ENCODE results near the gene PGAM2. TPM values are rescaled to one million over a fixed set of nuclear protein-coding genes. Genes with fewer than 3 reads are reported as not detected.
A peak's percentile ranks its signal among the peaks of the same experiment; 100 is the strongest.

Gene PGAM2
- total and polyA plus RNA-seq, 2 of the 13 experiments (the other 11 are each of a cell fraction or from before 2014, with no cell fraction given) = 0.22 TPM; not detected in 1

GRCh38 chr7:44044315-44045225 lies 20.8 kb downstream of the PGAM2 start, which contains the start of gene DBNL (continued):
- TF ChIP-seq ZNF326 (CRISPR knock-in tag; IDR thresholded peaks at IDR 0.05; ENCODE audit: borderline replicate concordance) = no peak
- no peak for TF ChIP-seq ZNF460 (CRISPR knock-in tag; IDR thresholded peaks at IDR 0.05; ENCODE audit: borderline replicate concordance)
- no peak for TF ChIP-seq ZNF468 (CRISPR knock-in tag; IDR thresholded peaks at IDR 0.05)
- TF ChIP-seq MIER3 (CRISPR knock-in tag; IDR thresholded peaks at IDR 0.05; ENCODE audit: borderline replicate concordance) = no peak
- TF ChIP-seq PTBP1 (IDR thresholded peaks at IDR 0.05; ENCODE audit: low read depth, low read length, poor library complexity, severe bottlenecking) = no peak
- TF ChIP-seq SMAD3 (CRISPR knock-in tag; IDR thresholded peaks at IDR 0.05) = peak; percentile 64; the same call in 1 of the 2 replicates
- no peak for TF ChIP-seq EZH2 (conservative IDR thresholded peaks at IDR 0.05; ENCODE audit: low read depth, low read length)
- TF ChIP-seq MIER2 (CRISPR knock-in tag; IDR thresholded peaks at IDR 0.05) = no peak
- TF ChIP-seq ZFP37 (CRISPR knock-in tag; IDR thresholded peaks at IDR 0.05; ENCODE audit: borderline replicate concordance) = 0 out of 2 replicates have a peak, but pooled peaks have one; percentile 61
- TF ChIP-seq ATF7 (IDR thresholded peaks at IDR 0.05) = no peak
- TF ChIP-seq ATF7 (CRISPR knock-in tag; IDR thresholded peaks at IDR 0.05) = no peak
- no peak for TF ChIP-seq ZNF317 (CRISPR knock-in tag; IDR thresholded peaks at IDR 0.05)
- peak; percentile 76 for TF ChIP-seq MED1 (CRISPR knock-in tag; IDR thresholded peaks at IDR 0.05)
- no peak; the same call in 1 of the 2 replicates for TF ChIP-seq ZNF124 (CRISPR knock-in tag; IDR thresholded peaks at IDR 0.05)
- no peak for TF ChIP-seq PLRG1 (conservative IDR thresholded peaks at IDR 0.05)
- no peak for TF ChIP-seq ZKSCAN5 (CRISPR knock-in tag; IDR thresholded peaks at IDR 0.05)
- TF ChIP-seq ZMYM2 (CRISPR knock-in tag; IDR thresholded peaks at IDR 0.05) = no peak
- TF ChIP-seq NR2F6 (IDR thresholded peaks at IDR 0.05) = no peak
- TF ChIP-seq NR2F6 (CRISPR knock-in tag; IDR thresholded peaks at IDR 0.05) = 0 out of 2 replicates have a peak, but pooled peaks have one; percentile 32
- TF ChIP-seq, protein P1, sequence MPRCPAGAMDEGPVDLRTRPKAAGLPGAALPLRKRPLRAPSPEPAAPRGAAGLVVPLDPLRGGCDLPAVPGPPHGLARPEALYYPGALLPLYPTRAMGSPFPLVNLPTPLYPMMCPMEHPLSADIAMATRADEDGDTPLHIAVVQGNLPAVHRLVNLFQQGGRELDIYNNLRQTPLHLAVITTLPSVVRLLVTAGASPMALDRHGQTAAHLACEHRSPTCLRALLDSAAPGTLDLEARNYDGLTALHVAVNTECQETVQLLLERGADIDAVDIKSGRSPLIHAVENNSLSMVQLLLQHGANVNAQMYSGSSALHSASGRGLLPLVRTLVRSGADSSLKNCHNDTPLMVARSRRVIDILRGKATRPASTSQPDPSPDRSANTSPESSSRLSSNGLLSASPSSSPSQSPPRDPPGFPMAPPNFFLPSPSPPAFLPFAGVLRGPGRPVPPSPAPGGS (CRISPR knock-in tag; IDR thresholded peaks at IDR 0.05) = peak; percentile 67
- TF ChIP-seq FOXP1 (IDR thresholded peaks at IDR 0.05) = no peak
- no peak for TF ChIP-seq FOXP1 (CRISPR knock-in tag; IDR thresholded peaks at IDR 0.05)
- TF ChIP-seq TGIF2 (CRISPR knock-in tag; IDR thresholded peaks at IDR 0.05) = peak; percentile 86
- no peak for TF ChIP-seq CHD4 (IDR thresholded peaks at IDR 0.05; ENCODE audit: borderline replicate concordance, low read length)
- TF ChIP-seq ZBTB20 (CRISPR knock-in tag; IDR thresholded peaks at IDR 0.05; ENCODE audit: borderline replicate concordance, low read depth) = peak; percentile 67; the same call in 1 of the 2 replicates
- no peak for TF ChIP-seq ATRX (CRISPR knock-in tag; IDR thresholded peaks at IDR 0.05; ENCODE audit: borderline replicate concordance)
- TF ChIP-seq RAD21 (CRISPR knock-in tag; IDR thresholded peaks at IDR 0.05) = no peak
- peak; percentile 88 for TF ChIP-seq ZGPAT (CRISPR knock-in tag; IDR thresholded peaks at IDR 0.05)
- no peak for TF ChIP-seq ZNF207 (IDR thresholded peaks at IDR 0.05; ENCODE audit: borderline replicate concordance)
- TF ChIP-seq ISL2 (CRISPR knock-in tag; IDR thresholded peaks at IDR 0.05) = peak; percentile 73; the same call in 1 of the 2 replicates
- peak; percentile 69; the same call in 1 of the 2 replicates for TF ChIP-seq ZNF83 (CRISPR knock-in tag; IDR thresholded peaks at IDR 0.05; ENCODE audit: borderline replicate concordance)

Measured in HepG2 (cell line).